GM21529 (cell line): ENCODE measurements around the gene LRRC4.

Source experiments
- ATAC-seq: cut with Tn5 transposase; IDR thresholded peaks from one replicate; pipeline ENCODE4 v1.9.1; 2021; ENCODE audit not compliant: unreplicated experiment

Gene LRRC4, protein sequence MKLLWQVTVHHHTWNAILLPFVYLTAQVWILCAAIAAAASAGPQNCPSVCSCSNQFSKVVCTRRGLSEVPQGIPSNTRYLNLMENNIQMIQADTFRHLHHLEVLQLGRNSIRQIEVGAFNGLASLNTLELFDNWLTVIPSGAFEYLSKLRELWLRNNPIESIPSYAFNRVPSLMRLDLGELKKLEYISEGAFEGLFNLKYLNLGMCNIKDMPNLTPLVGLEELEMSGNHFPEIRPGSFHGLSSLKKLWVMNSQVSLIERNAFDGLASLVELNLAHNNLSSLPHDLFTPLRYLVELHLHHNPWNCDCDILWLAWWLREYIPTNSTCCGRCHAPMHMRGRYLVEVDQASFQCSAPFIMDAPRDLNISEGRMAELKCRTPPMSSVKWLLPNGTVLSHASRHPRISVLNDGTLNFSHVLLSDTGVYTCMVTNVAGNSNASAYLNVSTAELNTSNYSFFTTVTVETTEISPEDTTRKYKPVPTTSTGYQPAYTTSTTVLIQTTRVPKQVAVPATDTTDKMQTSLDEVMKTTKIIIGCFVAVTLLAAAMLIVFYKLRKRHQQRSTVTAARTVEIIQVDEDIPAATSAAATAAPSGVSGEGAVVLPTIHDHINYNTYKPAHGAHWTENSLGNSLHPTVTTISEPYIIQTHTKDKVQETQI

DNA sequence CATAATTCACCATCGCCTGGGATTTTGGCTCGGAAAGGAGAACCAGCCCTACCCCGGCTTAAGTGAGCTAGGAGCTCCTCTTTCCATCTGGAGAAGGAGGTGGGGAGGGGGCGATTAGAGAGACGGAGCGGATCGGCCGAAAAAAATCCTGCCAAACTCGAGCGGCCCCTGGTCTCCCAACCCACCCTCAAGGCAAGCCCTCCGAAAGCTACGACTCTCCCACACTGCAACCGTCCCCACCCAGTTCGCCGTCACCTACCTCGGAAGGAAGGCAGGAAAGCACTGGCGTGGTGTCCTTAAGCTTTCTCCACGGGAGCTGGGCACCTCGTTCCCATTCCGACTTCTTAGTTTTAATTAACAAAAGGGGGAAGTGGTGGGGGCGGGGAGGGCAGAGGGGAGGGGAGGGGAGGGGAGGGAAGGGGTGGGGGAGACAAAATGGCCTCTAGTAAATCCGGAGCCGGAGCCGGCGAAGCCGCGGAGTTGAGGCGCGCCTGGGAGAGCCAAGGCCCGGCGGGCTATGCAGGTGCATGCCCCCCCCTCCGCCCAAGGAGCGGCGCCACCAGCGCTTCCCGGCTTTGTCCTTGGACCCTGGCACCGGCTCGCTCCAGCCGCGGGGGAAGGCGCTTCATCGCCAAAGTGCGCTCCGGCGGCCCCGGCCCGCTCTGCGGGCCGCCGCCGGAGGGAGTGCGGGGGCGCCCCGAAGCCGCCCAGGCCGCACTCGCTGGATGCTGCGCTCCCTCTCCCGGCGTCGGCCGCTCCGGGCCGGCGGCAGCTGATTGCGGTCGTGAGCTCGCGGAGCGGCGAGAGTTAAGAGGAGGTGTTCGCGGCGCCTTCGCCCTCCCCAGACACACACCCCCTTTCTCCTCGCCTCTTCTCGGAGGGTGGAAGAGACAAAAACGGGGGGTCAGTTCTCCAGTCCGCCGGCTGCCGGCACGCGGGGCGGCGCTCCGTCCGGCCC lies at the start of gene LRRC4:
LRRC4 (minus strand) TSS at position 784 of the 958 bp plus-strand sequence. CDS start 797 bp downstream, outside the sequence.
- peak; percentile 43 for ATAC-seq

DNA sequence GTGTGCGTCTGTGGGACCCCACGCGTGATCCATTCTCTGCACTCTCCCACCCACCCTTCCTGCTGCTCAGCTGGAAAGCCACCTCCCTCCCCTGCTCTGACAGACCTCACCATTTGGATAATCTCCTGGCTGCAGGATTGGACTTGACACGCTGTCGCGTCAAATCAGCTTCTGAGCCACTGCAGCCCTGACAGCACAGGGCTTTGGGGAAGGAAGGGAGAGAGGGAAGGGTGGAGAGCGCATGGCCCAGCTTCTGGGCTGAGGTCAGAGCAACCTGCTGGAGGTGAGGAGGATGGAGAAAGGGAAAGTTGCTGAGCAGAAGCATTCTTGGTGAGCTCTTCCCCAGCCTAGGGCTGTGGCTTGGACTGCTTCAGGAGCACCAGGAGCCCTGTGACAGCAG lies 48.9 kb upstream of the LRRC4 start:
- no peak for ATAC-seq

DNA sequence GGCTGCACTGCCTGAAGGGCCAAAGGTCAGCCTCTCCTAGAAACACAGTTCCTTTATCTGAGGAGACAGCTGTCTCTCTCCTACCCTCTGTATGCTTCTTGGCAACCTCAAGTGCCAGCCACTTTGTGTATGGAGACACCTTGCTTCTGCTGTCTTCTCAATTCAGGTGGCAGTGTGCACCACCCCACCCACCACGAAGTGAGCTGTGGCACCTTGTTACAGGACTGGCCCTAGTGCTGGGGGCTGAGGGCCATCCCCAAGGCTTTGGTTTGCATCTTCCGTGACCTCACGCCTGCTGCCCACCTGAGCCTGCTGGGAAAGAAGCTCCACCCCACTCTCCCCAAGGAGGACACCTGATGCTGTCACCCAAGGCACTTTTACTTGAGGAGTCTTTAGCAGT lies 47.1 kb upstream of the LRRC4 start:
- no peak for ATAC-seq

DNA sequence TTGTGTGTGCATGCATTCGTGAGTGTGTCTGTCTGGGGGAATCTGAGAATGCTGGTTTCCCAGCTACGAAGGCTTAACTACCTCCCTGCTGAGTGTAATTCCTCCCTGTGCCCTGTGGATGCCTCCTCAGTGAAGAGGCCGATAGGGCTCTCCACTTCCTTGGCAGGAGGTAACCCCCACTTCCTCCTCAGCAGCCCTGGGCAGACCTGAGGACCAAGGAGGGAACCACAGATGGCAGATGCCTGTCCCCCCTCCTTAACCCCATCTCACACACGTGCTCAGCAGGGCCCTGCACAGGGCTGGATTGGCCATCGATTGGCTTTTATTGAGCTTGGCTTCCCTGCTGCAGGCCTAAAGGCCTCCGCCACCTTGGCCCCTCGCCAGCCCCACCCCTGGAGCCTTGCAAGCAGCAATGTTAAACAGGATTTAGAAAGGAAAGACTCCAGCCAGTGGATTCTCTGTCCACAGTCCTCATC lies 45.6 kb upstream of the LRRC4 start:
- ATAC-seq: no peak

DNA sequence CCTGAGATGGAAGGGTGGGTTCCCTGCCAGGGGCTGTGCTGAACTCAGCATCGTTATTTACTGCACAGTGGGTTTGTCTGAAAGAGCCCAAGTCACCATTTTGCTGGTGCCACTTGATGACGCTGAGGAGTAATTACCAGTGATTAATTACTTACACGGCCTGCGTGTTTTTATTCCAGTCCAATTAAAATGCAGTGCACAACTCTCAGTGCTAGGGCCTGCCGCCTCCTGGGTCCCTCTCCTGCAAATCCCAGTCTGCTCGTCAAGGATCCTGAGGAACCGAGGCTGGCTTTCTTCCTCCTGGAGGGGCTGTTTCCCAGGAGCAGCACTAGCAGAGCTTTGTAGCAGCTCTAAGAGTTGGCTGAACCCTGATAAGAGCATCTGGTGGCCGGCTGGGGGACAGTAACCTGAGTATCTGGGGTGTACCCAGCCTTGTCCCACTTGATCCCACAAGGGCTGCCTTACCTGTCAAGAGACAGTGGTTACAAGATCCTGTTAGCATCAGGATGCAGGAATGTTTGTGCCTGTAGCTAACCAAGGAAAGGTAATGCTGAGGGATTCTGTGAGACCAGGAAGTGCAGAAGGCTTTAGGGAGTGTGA lies 45.1 kb upstream of the LRRC4 start:
- ATAC-seq: no peak

DNA sequence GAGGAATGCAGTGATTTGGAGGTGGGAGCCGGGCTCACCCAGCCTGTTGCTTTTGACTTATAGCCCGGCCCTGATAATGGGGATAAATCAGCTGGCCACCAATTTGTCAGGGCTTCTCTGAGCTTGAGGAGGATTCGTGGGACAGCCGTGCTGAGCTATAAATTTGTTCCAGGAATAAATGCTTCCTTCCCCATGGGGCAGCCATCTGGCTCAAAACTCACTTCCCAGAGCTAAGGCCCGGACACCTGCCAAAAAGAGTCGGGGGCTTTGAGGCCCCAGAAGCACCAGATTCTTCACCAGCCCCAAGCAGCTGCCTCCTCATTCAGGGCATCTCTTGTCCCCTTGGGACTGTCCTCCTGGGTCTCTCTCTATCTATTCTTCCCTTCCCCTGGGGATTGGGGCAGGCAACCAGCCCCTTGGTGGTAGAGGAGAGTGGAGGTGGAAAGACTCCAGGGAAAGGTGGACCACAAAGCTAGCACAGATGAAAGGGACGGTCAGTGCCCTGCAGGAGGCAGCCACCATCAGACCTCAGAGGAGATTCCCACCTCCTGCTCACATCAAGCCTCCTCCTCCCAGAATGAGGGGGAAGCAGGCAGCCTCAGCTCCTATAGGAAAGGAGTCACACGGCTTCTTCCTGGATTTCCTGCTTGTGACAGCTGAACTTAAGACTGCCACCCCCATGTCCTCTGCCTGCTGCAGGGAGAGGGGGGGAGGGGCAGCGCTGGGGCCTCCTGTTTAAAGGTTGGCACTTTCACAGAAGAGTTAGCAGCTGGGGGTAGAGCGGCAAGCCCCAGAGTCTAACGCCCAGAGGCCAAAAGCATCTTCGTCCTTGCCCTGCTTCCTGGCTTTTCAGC lies 44.2 kb upstream of the LRRC4 start:
- no peak for ATAC-seq

DNA sequence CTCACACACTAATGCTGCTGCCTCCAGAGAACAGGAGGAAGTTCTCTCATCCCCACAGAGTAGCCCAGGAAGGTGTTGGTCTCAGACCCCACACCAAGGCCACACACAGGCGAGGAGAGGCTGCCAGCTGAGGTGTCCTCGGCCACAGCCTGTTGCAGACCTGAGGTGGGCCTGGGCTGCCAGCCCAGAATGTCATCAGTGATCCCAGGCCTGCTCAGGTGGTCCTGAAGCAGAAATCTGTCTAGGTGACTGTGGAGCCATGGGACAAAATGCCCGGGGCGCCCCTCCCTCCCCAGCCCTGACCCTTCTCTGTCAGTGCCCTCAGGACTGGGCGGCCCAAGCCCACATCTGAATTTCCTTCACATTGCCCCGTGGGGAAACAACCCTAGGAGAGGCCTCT lies 43.5 kb upstream of the LRRC4 start:
- no peak for ATAC-seq

DNA sequence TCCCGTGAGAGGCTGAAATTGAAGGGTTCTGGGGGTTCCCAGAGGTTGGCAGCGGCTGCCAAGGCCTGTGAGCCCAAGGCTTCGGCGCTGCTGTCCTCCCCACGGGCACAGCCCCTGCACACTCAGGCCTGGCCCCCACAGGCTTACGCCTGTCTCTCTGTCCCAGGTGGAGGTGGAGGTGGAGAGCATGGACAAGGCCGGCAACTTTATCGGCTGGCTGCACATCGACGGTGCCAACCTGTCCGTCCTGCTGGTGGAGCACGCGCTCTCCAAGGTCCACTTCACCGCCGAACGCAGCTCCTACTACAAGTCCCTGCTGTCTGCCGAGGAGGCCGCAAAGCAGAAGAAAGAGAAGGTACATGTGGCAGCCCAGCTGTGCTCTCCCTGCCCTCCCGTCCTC lies 43.1 kb upstream of the LRRC4 start:
- ATAC-seq: no peak

DNA sequence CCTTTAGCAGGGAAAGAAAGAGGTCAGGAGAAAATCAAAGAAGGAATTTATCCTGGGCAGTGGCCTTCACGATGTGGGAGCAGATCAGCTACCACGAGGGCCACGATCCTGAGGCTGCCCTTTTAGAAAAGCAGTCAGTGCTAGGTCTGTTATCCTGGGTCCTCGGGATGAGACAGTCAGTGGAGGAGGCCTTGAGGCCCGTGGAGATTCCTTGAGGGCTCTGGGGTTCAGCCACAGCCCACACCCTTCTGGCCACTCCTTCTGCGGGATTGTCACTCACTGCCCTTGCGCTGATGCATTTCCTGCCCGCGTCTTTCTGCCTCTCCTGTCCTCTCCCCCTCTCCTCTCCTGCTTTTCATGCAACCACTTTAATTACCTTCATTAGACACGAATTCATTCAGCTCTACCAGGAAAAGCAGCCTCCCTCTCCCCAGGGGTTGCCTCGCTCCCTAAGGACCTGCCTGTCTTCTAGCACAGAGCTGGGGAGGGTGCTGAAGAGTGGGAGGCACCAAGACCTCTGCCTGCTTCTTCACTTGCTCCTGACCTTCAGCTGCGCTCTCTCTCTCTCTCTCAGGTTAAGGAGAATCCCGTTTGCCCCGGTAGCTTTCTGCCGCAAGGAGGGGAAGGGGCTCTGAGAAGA lies 42.6 kb upstream of the LRRC4 start:
- ATAC-seq: no peak

DNA sequence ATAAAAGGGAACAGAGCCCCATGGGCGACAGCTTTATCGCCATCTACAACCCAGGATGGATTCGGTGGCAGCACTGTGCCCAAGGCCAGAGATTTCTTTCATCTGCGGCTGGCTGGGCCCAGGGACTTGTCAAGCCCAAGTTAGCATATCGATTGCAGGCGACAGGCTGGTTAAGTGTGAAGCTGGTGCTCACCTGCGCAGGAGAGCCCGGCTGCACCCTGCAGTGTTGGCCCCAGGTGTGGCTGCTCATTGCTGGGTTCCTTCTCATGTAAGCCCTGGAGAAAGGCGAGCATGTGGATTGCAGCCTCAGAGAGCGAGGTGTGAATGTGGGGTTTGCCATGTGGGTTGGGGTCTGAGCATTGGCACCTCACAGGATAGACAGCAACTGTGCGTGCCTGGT lies 40.6 kb upstream of the LRRC4 start:
- no peak for ATAC-seq

DNA sequence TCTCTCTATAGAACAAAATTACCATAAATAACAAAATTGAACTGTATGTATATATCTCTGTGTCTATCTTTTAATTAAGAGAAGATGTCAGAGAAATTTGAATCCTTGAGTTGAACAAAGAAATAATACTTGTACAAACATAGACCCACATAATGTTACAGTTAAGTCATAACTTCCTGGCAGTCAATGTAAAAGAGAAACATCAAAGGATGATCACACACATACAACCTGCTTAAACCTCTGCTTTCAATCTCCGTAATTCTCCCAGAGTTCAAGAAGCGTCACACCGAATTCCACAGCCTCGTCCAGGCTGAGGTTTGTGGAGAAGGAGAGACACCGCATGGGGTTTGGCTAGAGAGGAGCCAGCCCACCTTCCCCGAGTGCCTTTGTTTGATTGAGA lies 40.1 kb upstream of the LRRC4 start:
- no peak for ATAC-seq

DNA sequence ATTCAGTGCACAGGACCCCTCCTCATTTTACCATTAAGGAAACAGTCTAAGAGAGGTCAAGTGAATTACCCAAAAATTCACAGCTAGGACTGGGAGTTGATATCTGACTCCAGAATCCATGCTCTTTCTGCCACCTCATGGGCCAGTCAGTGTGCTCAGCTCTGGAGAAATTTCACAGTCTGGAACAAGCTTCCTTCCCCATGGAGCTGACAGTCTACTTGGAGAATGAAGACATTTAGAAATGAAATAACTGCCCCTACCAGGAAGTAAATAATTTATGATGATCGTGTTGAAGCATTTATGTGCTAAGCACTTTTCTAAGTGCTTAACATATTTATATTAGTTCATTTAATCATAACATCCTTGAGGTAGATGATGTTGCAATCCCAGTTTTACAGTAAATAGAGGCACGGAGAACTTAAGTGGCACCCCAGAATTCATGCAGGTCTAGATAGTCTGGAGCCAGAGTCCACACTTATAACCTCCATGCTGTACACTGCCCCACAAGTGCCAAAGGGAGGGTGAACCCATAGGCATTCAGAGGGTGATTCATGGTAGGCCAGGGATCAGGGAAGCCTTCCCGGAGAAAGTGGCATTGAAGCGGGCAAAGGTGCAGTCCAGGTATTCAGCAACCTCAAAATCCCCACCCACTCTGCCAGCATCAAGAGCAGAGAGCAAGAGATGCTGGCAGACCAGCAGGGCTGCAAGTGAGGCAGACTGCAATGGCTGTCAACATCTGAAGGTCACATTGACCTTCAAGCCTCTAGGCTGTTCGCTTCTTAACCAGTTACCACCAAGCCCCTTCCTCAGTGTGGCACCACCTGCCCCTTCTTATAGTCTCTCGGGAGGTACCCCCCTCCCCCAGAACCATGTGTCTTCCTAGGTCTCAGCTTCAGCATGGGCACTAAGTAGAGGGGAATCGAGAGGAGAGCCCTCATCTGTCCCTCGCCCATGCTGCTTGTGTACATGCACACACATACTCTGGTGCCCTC lies 38.4 kb upstream of the LRRC4 start:
- no peak for ATAC-seq

DNA sequence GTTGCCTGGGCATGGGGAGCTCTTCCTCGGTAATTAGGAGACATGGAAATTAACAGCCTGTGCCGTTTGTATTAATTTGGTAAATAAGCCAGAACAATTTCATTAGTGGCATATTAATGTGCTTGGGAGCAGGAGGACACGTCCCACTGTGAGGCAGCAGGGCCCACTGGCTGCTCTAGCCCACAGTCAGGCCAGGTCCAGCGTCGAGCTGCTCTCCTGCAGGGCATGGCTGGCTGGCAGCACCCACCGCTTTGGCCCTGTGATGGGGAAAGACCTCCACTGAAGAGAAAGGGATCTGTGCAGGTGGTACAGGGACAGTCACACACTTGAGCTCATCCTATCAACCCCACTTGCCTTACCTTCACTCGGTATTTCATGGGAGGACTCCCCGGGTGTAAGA lies 37.5 kb upstream of the LRRC4 start:
- no peak for ATAC-seq

DNA sequence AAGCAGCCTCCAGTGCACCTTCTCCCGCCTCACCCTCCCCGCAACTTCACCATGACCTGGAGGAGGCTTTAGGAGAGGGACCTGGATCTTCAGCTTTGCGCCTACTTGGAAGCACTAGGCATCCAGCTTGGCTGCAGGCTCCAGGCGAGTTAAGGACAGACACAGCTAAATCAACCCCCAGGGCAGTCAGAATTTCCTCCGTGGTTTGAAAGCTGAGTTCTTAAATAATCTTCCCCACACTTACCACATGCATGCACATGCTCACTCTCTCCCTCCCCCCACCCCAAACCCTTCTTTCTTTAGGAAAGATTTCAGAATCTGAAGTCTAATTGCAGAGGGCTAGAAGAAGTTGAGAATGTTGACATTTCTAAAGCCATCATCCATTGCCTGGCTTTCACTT lies 36.7 kb upstream of the LRRC4 start:
- ATAC-seq: no peak

DNA sequence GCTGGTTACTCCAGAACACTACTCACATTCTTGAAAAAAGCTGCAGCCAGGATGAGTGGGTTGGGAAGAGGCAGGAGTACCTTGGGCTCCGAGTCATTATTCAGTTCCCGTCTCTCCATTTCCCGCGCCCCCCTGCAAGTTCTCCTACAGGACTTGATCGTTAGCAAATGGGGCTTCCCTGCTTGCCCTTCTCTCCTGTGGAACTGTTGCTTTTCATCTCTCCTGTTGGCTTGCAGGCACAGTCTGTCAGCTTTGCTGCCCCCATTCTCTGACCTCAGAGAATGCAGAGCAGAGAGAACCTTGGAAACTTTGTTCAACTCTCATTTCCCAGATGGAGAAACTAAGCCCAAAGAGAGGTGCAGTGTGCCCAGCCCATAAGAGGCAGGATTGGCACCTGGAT lies 35.6 kb upstream of the LRRC4 start:
- no peak for ATAC-seq

DNA sequence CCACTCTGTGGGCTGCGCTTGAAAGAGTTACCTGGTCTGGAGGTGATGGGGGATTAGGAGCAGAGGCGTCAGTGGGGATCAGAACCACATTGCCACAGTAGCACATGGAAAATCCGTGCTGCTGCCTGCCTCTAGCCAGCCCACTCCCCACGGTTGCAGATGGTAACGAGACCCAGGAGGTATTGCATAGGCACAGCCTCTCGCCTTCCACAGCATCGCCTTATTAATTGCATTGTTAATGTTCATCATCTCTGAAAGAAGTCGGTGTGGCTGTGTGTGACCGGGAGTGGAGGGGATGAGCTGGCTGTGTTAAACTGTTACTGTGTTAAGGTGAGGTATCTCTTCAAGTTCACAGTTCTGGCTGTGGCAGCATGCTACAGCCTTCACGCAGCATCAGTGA lies 35.2 kb upstream of the LRRC4 start:
- no peak for ATAC-seq

DNA sequence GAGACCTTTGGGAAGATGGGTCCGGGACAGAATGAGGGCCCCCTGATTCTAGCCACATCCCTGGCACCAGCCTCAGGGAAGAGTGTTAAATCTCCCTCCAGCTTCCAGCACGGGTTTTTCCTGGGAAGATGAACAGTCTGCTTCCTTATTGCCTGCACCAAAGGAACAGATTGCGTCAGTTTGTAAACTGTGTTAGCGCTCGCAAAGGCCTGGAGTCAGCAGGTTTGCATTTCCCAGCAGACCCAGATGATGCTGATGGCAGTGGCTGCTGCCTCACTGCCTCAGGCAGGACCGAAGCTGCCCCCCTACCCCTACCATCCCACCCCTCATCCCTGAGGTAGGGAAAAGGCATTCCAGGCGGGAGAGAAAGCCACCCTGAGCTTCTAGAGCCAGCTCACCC lies 34.6 kb upstream of the LRRC4 start:
- no peak for ATAC-seq

DNA sequence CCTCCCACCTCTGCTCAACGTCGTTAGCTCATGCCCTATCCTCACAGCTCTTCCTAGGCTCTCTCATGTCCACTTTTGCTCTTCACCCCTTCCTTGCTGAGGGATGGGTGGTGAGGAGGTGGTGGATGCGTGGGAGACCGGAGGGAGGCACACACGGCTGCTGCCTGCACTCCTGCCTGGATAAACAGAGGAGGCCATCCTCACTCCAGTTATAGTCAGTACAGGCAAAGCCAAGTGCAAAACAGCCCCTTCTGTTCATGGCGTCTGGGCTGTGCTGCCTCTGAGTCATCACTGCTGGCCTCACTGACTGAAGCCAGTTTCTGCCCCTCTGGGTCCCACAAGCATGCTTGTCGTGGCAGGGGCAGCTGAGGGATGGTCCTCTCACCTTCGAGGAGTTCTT lies 31.9 kb upstream of the LRRC4 start:
- no peak for ATAC-seq
